IMR-90 (cell line): ENCODE data around the gene IDH3A. TPM values are rescaled to one million over a fixed set of nuclear protein-coding genes. Genes with fewer than 3 reads are reported as not detected.

Experiments
- ATAC-seq: fragments of 200-7000 bp; cut with Tn5 transposase; 2 replicates; pipeline ENCODE4 v1.9.1; 2020; ENCODE audit warnings: low read depth, mild to moderate bottlenecking, moderate library complexity
- BruUV-seq: library from RNA; stranded (reverse); fragments of 400-500 nt; replicated peaks from 2 replicates; lab custom pipeline; 2021; lab: Mats Ljungman, UMichigan
- CTCF ChIA-PET: fragments of 300-600 bp; formaldehyde crosslinking; extraction: SDS; loops from one replicate; lab custom pipeline; 2021; ENCODE audit warnings: antibody characterized with exemption; lab: Yijun Ruan, JAX
- POLR2A ChIA-PET: fragments of 300-600 bp; sonication (Branson Sonifier 250); formaldehyde crosslinking; loops from one replicate; lab custom pipeline; 2022; ENCODE audit warnings: antibody characterized with exemption; ENCODE audit not compliant: unreplicated experiment; lab: Charles Lee
- DNase-seq: peaks from one replicate; pipeline ENCODE4 v3.0.0; 2013
- H2AFZ ChIP-seq: replicated peaks from 2 replicates; pipeline ENCODE3; 2013; ENCODE audit warnings: low read length, mild to moderate bottlenecking; ENCODE audit not compliant: poor library complexity
- H2AK5ac ChIP-seq: 2 replicates; pipeline ENCODE4 v1.6.1; 2013; ENCODE audit warnings: low read depth, low read length, inconsistent platforms
- H2AK9ac ChIP-seq: replicated peaks from 2 replicates; pipeline ENCODE3; 2013; ENCODE audit warnings: mild to moderate bottlenecking, low read depth, low read length, moderate library complexity; ENCODE audit not compliant: poor library complexity
- H2BK120ac ChIP-seq: 2 replicates; pipeline ENCODE4 v1.6.1; 2013; ENCODE audit warnings: low read depth, low read length, inconsistent platforms
- H2BK15ac ChIP-seq: 3 replicates; pipeline ENCODE4 v1.6.1; 2013; ENCODE audit warnings: low read depth, low read length, inconsistent platforms
- H2BK20ac ChIP-seq: 2 replicates; pipeline ENCODE4 v1.6.1; 2013; ENCODE audit warnings: low read depth, mild to moderate bottlenecking, inconsistent platforms, low read length, moderate library complexity
- H2BK5ac ChIP-seq: 2 replicates; pipeline ENCODE4 v1.6.1; 2013; ENCODE audit warnings: mild to moderate bottlenecking, low read depth, low read length, inconsistent platforms; ENCODE audit not compliant: poor library complexity, severe bottlenecking
- H3K14ac ChIP-seq: replicated peaks from 2 replicates; pipeline ENCODE4 v1.6.1; 2013; ENCODE audit warnings: low read depth, low read length, inconsistent platforms
- H3K18ac ChIP-seq: 2 replicates; pipeline ENCODE4 v1.6.1; 2013; ENCODE audit warnings: low read depth, low read length, control low read depth
- H3K23ac ChIP-seq: 2 replicates; pipeline ENCODE4 v1.6.1; 2013; ENCODE audit warnings: low read depth, low read length, inconsistent platforms
- H3K27ac ChIP-seq: 2 replicates; pipeline ENCODE4 v1.5.1; 2013; ENCODE audit warnings: mild to moderate bottlenecking, control low read depth, low read length; ENCODE audit not compliant: insufficient read depth
- H3K27me3 ChIP-seq: 2 replicates; pipeline ENCODE4 v1.6.1; 2013; ENCODE audit warnings: low read length; ENCODE audit not compliant: control insufficient read depth, insufficient read depth
- H3K36me3 ChIP-seq: 2 replicates; pipeline ENCODE4 v1.6.1; 2013; ENCODE audit warnings: low read length, mixed read lengths; ENCODE audit not compliant: control insufficient read depth, insufficient read depth
- H3K4ac ChIP-seq: 2 replicates; pipeline ENCODE4 v1.6.1; 2013; ENCODE audit warnings: low read depth, low read length, inconsistent platforms
- H3K4me1 ChIP-seq: 2 replicates; pipeline ENCODE4 v1.6.1; 2013; ENCODE audit warnings: low read length, mixed read lengths; ENCODE audit not compliant: control insufficient read depth, insufficient read depth
- H3K4me2 ChIP-seq: 2 replicates; pipeline ENCODE4 v1.6.1; 2013; ENCODE audit warnings: low read depth, mild to moderate bottlenecking, control low read depth, low read length, moderate library complexity
- H3K4me3 ChIP-seq: 2 replicates; pipeline ENCODE4 v1.5.1; 2013; ENCODE audit warnings: low read depth, mild to moderate bottlenecking, control low read depth, low read length, moderate library complexity; ENCODE audit not compliant: insufficient read depth
- H3K56ac ChIP-seq: 2 replicates; pipeline ENCODE4 v1.6.1; 2013; ENCODE audit warnings: low read length, inconsistent platforms; ENCODE audit not compliant: insufficient read depth; ENCODE audit errors: extremely low read depth
- H3K79me1 ChIP-seq, 2 experiments: 2 replicates each; pipeline ENCODE4 v1.6.1; 2013; ENCODE audit warnings: low read length in 2 of 2, inconsistent platforms in 1 of 2, low read depth in 1 of 2
- H3K9ac ChIP-seq: 2 replicates; pipeline ENCODE4 v1.6.1; 2013; ENCODE audit warnings: low read depth, low read length, control low read depth
- H3K9me1 ChIP-seq: 2 replicates; pipeline ENCODE4 v1.6.1; 2013; ENCODE audit warnings: low read length, inconsistent platforms; ENCODE audit not compliant: insufficient read depth
- H3K9me3 ChIP-seq: 2 replicates; pipeline ENCODE4 v1.6.1; 2013; ENCODE audit warnings: low read length; ENCODE audit not compliant: control insufficient read depth, insufficient read depth
- H4K20me1 ChIP-seq: 2 replicates; pipeline ENCODE4 v1.6.1; 2013; ENCODE audit warnings: low read length, inconsistent platforms; ENCODE audit not compliant: insufficient read depth
- H4K5ac ChIP-seq: 2 replicates; pipeline ENCODE4 v1.6.1; 2013; ENCODE audit warnings: mild to moderate bottlenecking, low read depth, low read length, control low read depth
- H4K8ac ChIP-seq, 2 experiments: 2 replicates each; pipeline ENCODE4 v1.6.1; 2013; ENCODE audit warnings: low read depth in 2 of 2, low read length in 2 of 2, control low read depth in 1 of 2, inconsistent platforms in 1 of 2
- H4K91ac ChIP-seq: 2 replicates; pipeline ENCODE4 v1.6.1; 2013; ENCODE audit warnings: low read depth, low read length, inconsistent platforms; ENCODE audit not compliant: insufficient read depth
- CEBPB ChIP-seq: IDR thresholded peaks from 2 replicates; pipeline ENCODE4 v1.6.1; 2012; ENCODE audit warnings: low read depth, low read length, improper control_type of control experiment
- RAD21 ChIP-seq: IDR thresholded peaks from 2 replicates; pipeline ENCODE4 v1.6.1; 2012; ENCODE audit warnings: low read length, improper control_type of control experiment
- RCOR1 ChIP-seq: IDR thresholded peaks from 2 replicates; pipeline ENCODE4 v1.6.1; 2012; ENCODE audit warnings: mild to moderate bottlenecking, low read length, improper control_type of control experiment; ENCODE audit not compliant: insufficient replicate concordance
- WGBS, 2 experiments: methylation state at CpG; one replicate each; pipeline versions ENCODE4 v1.1.5 to v1.1.7; 2013; ENCODE audit warnings: missing lambda C conversion rate in 2 of 2; ENCODE audit not compliant: insufficient read length in 1 of 2; ENCODE audit errors: extremely low coverage in 2 of 2; 5-methylcytosine and 5-hydroxymethylcytosine counted together
- dilution Hi-C: fragments of 300-500 bp; cut with HindIII; formaldehyde crosslinking; loops from one replicate; pipeline ENCODE4 v1.14.3; 2018; ENCODE audit warnings: low sequenced_read_pairs; ENCODE audit not compliant: unreplicated experiment
- in situ Hi-C: fragments of 300-500 bp; cut with MboI; formaldehyde crosslinking; loops from 3 replicates; pipeline ENCODE4 v1.14.3; 2019; ENCODE audit warnings: low sequenced_read_pairs, inconsistent platforms, mixed read lengths
- intact Hi-C: fragments of 100-400 bp; cut with micrococcal nuclease; formaldehyde crosslinking; loops from 2 replicates; pipeline ENCODE4 v1.10.0; 2022
- polyA plus RNA-seq, 3 experiments: library from polyadenylated mRNA; depleted of rRNA; stranded (reverse); fragments of >200 nt; gene quantifications; 2 replicates each; pipeline ENCODE4 v1.2.3, GENCODE V29; 2012; ENCODE audit warnings: low replicate concordance in 1 of 3
- total RNA-seq: library from RNA; depleted of rRNA; stranded (reverse); fragments of >200 nt; gene quantifications from 2 replicates; pipeline ENCODE4 v1.2.3, GENCODE V29; 2012

Gene IDH3A
- total and polyA plus RNA-seq, 2 of the 4 experiments (the other 2 are of a cell fraction) = 34.5 to 47.7 TPM

DNA sequence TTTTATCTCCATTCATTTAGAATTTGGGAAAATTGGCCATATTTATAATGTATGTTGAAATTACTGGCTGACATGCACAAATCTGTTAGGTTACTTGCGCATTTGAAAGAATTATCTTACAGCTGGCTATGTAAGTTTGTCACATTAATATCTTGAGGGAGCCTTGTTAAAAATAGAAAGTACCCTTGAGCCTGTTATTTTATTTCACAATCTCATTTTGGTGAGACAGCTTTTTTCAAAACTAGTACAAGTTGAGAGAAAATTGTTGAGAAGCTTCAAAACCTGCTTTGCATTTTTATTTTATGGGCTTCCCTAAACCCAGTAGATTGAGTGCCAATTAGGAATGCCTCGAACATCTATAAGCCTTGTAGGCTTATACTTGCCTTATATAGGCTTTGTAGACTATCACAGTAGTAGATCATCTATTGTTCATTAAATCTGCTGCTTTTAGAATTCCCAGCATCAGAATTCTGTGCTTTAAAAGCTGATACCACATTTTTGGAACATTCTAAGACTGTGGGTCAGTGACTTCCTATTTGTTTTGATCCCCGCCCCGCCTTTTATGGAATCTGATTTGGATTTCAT, 6.3 kb downstream of the IDH3A start:
- Histone ChIP-seq H3K4ac (no peak overlapping the region), H3K23ac (no peak overlapping the region), H2AK9ac (no peak overlapping the region), H4K20me1 (peaks cover 2% of the 10 kb centered on the region; the same call in 1 of the 2 replicates), H3K36me3 (peaks cover 10% of the 10 kb centered on the region), H4K5ac (no peak overlapping the region), H3K4me2 (no peak overlapping the region), H2BK5ac (no peak overlapping the region), H4K8ac (no peak overlapping the region), H2BK20ac (no peak overlapping the region), H3K9me1 (no peaks in the 10 kb centered on the region; the same call in none of the 2 replicates), H3K9ac (no peak overlapping the region), H2BK120ac (no peak overlapping the region), H3K4me1 (no peaks in the 10 kb centered on the region; the same call in 1 of the 2 replicates), H3K9me3 (no peaks in the 10 kb centered on the region), H3K56ac (no peak overlapping the region), H4K91ac (no peak overlapping the region), H3K14ac (no peak overlapping the region), H3K27ac (no peak overlapping the region), H2BK15ac (no peak overlapping the region), H3K18ac (no peak overlapping the region), H3K79me1 (peaks cover 11 to 30% of the 10 kb centered on the region in 2 experiments), H3K4me3 (no peak overlapping the region), H2AFZ (no peak overlapping the region), H3K27me3 (no peaks in the 10 kb centered on the region), H2AK5ac (no peak overlapping the region)
- in situ Hi-C loops (no loop called here), dilution Hi-C loops (no loop called here), intact Hi-C loops (no loop called here)
- TF ChIP-seq RCOR1 (no peak), RAD21 (no peak), CEBPB (no peak)
- no peak for DNase-seq
- POLR2A ChIA-PET = interaction anchor here (0.6 to 0.7 kb wide), 2 partner anchors 84 to 133 kb away, joined by 3 read pairs; no protein-coding TSS in a partner anchor
- CTCF ChIA-PET = interaction anchor here (1.1 kb wide), 1 partner anchor 288 kb away, joined by 5 read pairs; no protein-coding TSS in a partner anchor
- WGBS, 2 experiments = no CpG with 5 or more reads among the region's 4 CpGs
- BruUV-seq = no TSS peak
- no peak for ATAC-seq
